ENCODE data around the gene PXK.
"Not testable (repeated sequence)": the region's sequence is repeated elsewhere in the genome, so short reads cannot be mapped to it uniquely, and the experiment has no call there.

PXK gene

DNA sequence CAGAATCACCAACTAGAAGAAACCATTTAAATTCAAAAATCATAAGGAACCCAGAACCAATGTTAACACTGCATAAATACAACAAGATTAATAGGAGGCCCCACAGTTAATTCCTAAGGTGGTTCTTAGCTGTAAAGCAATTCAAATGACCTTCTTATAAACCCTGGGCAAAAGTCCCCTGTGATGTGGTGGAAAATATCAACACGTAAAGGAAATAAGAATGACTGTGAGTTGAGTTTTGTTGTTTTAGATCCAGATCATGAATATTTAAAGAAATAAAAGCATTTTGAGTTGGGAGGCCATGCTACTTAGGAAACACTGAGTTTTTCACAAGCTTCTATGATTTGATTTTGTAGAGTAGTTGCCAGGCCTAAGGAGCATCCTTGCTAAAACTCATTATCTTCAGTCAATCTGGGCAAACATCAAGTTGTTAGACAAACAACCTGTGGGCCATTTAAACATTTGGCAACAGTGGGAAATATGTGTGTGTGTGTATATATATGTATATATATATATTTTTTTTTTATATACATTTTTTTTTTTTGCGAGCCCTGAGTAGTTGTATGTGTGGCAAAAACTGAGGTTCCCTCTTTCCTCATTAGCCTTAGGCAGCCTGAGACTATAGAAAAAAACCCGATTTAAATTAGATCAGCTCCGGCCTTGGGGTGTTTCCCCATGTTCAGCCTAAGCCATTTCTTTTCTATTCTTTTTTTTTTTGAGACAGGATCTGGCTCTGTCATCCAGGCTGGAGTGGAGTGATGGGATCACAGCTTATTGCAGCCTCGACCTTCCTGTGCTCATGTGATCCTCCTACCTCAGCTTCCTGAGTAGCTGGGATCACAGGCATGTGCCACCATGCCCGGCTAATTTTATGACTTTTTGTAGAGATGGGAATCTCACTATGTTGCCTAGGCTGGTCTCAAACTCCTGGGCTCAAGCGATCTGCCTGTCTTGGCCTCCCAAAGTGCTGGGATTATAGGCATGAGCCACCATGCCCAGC lies 8.0 kb upstream of the PXK start:
- DNase-seq, result no peak

DNA sequence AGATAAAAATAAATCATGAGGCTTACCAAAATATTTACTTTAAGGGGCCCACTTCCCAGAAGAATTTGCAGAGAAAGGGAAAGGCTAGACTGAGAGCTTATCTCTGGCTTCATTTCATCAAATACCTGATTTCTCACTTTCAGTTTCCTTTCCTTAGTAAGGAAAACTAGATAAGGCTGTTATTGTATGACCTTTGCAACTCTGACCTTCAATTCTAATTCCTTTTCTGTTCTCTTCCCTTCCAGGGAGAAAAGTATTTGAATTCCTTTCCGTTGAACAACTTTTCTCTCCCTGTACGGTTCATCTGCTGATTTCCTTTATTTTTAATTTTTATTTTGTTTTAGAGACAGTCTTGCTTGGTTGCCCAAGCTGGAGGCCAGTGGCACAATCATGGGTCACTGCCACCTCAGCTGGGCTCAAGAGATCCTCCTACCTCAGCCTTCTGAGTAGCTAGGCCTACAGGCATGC lies 7.1 kb upstream of the PXK start:
- DNase-seq, result no peak

DNA sequence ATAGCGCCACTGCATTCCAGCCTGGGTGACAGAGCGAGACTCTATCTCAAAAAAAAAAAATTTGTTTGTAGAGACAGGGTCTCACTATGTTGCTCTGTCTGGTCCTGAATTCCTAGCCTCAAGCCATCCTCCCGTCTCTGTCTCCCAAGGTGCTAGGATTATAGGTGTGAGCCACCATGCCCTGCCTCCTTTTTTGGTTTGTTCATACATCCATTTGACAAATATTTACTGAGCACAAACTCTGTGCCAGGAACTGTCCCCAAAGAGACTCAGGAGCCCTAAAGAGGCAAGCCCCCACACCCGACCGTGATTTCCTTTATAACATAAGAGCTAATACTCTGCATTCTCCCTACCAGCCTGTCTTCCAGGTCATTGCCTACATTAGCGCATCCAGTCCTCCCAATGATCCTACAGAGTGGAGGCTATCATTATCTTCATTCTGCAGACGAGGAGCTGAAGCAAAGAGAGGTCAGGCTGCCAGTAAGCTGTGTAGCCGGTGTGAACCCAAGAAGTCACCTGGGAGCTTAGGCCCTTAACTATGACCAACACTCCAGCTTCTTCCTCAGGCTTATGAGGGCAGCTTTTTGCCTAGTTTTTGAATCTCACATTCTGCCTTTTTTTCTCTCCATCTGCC lies 6.3 kb upstream of the PXK start:
- DNase-seq, result no peak

DNA sequence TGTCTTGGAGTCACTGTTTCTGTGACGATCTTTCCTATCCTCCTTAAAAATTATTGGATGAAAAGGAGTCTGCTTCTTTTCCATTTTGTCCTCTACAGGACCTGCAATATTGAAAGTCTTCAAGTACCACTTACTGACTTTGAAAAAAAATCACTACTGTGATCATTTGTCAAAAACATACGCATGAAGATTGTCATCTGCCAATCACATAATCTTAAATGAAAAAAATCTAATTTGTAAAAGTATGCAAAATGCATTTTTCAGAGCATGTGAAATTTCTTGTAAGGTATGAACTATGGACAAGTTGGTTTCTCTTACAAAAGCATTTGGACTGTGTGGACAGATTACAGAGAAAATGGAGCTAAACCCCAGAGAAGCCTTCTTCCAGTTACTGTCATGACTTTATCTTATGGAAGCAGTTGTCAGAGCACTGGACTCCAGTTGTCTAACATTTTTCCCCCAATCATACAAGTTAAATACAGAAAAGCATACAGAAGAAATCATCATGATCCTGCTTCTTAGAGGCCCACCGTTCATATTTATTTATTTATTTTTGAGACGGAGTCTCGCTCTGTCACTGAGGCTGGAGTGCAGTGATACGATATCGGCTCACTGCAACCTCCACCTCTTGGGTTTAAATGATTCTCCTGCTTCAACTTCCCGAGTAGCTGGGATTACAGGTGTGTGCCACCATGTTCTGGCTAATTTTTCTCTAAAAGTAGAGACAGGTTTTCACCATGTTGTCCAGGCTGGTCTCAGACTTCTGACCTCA lies 3.4 kb upstream of the PXK start:
- DNase-seq, result peak; percentile 71

DNA sequence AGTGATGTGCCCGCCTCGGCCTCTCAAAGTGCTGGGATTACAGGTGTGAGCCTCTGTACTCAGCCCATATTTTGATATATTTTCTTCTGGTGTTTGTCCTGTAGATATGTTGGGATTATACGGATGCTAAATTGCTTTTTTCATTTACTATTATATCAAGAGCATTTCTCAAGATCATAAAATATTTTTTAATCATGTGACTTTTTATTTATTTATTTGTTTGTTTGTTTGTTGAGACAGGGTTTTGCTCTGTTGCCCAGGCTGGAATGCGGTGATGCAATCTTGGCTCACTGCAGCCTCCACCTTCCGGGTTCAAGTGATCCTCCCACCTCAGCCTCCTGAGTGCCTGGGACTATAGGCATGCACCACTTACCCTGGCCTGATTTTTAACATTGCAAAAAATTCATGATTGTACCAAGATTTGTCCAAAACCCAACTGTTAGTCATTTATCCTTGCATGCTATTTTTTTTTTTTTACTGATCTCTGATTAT lies 2.7 kb upstream of the PXK start:
- DNase-seq, result no peak

GRCh38 chr3:58331593-58332152 lies 1.0 kb upstream of the PXK start:
- DNase-seq, result no peak

GRCh38 chr3:58333206-58334012 lies 717 bp downstream of the PXK start:
- peak; percentile 69 for DNase-seq

GRCh38 chr3:58334013-58334321 lies 1.3 kb downstream of the PXK start:
- DNase-seq, result no peak

- peak; percentile 47 for DNase-seq
Observed at GRCh38 chr3:58334506-58334884, 1.8 kb downstream of the PXK start.

DNA sequence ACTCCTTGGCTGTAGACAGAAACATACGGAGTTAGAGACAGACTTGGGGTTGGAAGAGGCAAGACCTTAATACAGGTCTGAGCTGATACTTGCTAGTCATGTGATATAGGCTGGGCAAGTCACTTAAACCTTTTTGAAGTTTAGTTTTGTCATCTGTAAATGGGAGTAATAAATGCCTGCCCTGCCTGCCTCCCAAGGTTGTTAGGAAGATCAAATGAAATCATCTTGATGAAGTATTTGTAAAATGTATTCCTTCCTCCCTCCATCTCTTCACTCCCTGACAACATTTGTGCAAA lies 2.9 kb downstream of the PXK start:
- no peak for DNase-seq

DNA sequence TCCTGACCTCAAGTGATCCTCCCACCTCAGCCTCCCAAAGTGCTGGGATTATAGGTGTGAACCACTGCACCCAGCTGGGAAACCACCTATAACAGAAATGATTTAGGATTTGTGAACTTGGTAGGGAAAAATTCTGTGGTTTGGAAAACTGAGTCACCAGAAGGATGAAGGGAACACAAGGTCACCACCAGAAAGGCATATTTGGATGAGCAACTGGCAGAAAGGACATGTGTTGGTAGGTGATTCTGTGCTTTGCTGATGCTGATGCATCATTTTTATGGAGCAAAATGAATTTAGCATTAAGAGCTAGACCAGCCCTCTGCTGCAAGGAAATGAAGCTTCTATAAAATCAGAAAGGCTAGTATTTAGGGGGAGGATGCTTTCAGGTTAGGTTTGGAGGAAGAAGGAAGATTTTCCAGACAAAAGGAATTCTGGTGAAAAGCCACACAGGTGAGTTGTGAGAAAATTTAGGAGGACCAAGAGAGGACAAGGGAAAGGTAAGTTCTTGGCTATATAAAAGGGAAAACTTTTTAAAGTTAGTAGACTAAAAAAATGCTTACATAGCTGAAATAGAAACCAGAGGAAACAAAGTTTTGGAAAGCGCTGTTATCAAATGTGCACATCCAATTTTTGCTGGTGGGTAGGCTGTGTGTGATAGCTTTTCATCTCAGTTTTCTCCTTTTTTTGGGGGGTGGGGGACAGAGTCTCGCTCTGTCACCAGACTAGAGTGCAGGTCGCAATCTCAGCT lies 3.6 kb downstream of the PXK start:
- DNase-seq, result no peak

DNA sequence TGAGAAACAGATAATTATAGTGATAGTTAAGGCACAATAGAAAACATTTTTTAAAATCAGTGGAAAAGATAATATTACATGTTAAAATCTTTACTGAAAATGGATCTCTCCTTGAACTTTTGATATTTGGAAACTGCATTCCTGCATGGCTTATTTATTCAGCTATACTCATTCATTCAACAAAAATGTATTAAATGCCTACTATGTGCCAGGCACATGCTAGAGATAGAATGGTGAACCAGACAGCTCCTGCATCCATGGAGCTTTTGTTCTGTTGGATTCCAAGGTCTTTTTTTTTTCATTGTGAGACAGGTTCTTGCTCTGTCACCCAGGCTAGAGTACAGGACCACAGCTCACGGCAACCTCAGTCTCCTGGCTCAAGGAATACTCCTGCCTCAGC lies 4.5 kb downstream of the PXK start:
- DNase-seq, result no peak

DNA sequence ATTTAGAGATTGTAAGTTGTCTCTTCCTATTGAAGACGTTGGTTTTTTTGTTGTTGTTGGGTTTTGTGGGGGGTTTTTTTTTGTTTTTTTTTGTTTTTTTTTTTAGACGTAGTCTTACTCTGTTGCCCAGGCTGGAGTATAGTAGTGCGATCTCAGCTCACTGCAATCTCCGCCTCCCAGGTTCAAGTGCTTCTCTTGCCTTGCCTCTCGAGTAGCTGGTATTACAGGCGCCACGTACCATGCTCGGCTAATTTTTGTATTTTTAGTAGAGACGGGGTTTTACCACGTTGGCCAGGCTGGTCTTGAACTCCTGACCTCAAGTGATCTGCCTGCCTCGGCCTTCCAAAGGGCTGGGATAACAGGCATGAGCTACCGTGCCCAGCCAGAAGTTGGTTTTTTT lies 6.5 kb downstream of the PXK start:
- not testable (repeated sequence) for DNase-seq

DNA sequence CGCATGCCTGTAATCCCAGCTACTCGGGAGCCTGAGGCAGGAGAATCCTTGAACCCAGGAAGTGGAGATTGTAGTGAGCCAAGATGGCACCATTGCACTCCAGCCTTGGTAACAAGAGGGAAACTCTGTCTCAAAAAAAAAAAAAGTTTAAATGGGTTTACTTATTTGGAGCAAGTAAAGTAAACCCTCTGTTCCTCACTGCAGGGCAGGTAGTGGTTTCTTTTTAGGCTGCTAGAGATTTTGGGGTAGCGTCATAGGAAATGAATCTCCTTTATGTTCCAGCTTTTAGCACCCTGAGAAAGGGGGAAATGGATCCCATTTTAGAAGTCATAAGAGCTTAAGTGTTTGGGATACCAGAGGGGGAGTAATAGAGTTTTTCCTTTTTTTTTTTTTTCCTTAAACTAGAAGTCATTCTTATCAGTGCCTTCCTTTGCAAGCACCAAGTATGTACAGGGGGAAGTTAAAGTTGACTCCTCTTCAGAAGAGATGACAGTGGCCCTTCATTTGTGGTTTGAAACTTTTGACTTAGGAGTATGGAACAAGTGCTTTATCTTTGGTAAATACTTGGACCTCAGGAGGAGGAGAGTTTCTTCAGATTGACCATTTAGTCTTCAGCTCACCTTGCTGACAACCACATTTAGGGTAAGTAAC lies 8.0 kb downstream of the PXK start:
- peak; percentile 47 for DNase-seq

GRCh38 chr3:58341376-58341775 lies 8.7 kb downstream of the PXK start:
- no peak for DNase-seq

DNA sequence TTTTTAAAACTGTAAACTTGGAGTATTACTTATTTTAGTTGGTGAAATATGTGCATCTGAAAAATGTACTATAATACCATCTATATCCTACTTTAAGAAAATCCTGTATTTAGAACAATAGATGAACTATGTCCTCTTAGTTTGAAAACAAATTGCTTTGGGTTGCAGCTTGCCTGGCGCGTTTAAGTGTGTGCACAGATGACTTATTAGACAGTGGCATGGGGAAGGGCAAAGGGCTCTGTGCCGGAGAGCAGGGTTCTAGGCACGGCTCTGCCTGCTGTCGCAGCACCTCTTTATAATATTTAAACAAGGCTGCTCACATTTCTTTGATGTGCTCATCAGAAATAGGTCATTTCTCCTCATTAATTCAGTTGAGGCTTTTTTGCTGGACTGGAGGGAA lies 10.0 kb downstream of the PXK start:
- DNase-seq, result no peak

- no peak for DNase-seq
Observed at GRCh38 chr3:58345457-58345856, 12.8 kb downstream of the PXK start.

DNA sequence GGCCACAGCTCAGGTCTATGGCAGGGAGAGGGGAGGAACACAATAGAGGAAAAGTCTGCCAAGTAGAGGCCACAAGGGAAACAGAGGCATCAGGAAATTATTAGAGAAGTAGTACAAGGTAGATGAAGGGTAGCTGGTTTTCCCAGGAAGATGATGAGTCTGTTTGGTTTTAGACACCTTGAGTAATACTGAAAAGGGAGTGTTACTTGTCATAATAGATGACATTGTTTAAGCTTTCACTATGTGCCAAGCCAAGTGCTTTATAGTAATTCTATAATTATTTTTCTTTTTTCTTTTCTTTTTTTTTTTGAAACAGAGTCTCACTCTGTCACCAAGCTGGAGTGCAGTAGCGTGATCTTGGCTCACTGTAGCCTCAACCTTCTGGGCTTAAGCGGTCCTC lies 13.7 kb downstream of the PXK start:
- DNase-seq, result no peak

- no peak for DNase-seq
Observed at GRCh38 chr3:58347984-58348383, 15.3 kb downstream of the PXK start.

GRCh38 chr3:58349792-58350626 lies 17.3 kb downstream of the PXK start:
- peak; percentile 78 for DNase-seq
